ENCODE measurements around the gene RAB38. TPM values are rescaled to one million over a fixed set of nuclear protein-coding genes. Genes with fewer than 3 reads are reported as not detected.

The RAB38 gene
- total and polyA plus RNA-seq, 2 donors: 9.9 to 12.5 TPM

GRCh38 chr11:88164806-88165585 is 10.2 kb downstream of the RAB38 start:
- no peak overlapping the region for H3K27ac ChIP-seq (ENCODE audit: low read depth in 1 of 2, low read length in 1 of 2)
- H3K36me3 ChIP-seq (ENCODE audit: control insufficient read depth in 2 of 2, insufficient read depth in 2 of 2, low read length in 1 of 2): no peaks in the 10 kb centered on the region
- H3K4me3 ChIP-seq (ENCODE audit: low read length in 2 of 2): no peak overlapping the region
- no peak for DNase-seq (ENCODE audit: low read depth in 6 of 9, low spot score in 9 of 9)
- no peaks in the 10 kb centered on the region for H3K9me3 ChIP-seq (ENCODE audit: control insufficient read depth in 2 of 2, insufficient read depth in 1 of 2, low read length in 1 of 2)
- no peaks in the 10 kb centered on the region for H3K4me1 ChIP-seq (ENCODE audit: control insufficient read depth in 2 of 2, insufficient read depth in 2 of 2, low read length in 2 of 2)
- H3K27me3 ChIP-seq (ENCODE audit: control insufficient read depth in 2 of 2, insufficient read depth in 1 of 2, low read length in 1 of 2): no peaks in the 10 kb centered on the region
- WGBS: 89% methylated on average over 1 of the region's 1 CpG

DNA sequence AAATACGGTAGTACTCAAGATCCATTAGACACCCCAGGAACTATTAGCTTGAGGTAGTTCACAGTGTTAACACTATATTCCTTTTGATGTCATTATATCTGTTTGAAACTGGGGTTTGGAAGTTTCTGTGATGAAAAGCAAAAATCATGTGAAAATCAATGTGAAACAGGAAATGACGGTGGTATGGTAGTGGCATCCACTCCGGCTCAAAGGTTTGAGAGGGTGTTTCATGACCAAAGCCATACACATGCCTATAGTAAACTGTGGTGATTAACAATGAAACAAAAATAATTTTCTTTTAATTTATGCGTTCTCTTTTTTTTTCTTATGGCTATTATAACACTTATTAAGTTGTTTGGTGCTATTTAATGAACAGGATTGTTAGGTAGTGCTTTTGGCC is 10.9 kb downstream of the RAB38 start:
- Histone ChIP-seq H3K27me3 (ENCODE audit: control insufficient read depth in 2 of 2, insufficient read depth in 1 of 2, low read length in 1 of 2) (no peaks in the 10 kb centered on the region), H3K9me3 (ENCODE audit: control insufficient read depth in 2 of 2, insufficient read depth in 1 of 2, low read length in 1 of 2) (no peaks in the 10 kb centered on the region), H3K36me3 (ENCODE audit: control insufficient read depth in 2 of 2, insufficient read depth in 2 of 2, low read length in 1 of 2) (no peaks in the 10 kb centered on the region), H3K4me1 (ENCODE audit: control insufficient read depth in 2 of 2, insufficient read depth in 2 of 2, low read length in 2 of 2) (no peaks in the 10 kb centered on the region), H3K4me3 (ENCODE audit: low read length in 2 of 2) (no peak overlapping the region), H3K27ac (ENCODE audit: low read depth in 1 of 2, low read length in 1 of 2) (no peak overlapping the region)
- 89% methylated on average over 4 of the region's 4 CpGs for WGBS
- no peak for DNase-seq (ENCODE audit: low read depth in 6 of 9, low spot score in 9 of 9)

DNA sequence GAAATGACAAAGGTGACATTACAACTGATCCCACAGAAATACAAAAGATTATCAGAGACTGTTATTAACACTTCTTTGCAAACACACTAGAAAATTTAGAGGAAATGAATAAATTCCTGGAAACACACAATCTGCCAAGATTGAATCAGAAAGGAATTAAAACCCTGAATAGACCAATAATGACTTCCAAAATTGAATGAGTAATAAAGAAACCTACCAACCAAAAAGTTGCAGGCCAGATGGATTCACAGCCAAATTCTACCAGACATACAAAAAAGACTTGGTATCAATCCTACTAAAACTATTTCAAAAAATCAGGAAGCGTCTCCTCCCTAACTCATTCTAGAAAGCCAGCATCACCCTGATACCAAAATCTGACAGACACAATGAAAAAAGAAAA is 17.2 kb downstream of the RAB38 start:
- H3K27me3 ChIP-seq (ENCODE audit: control insufficient read depth in 2 of 2, insufficient read depth in 1 of 2, low read length in 1 of 2): no peaks in the 10 kb centered on the region
- H3K4me3 ChIP-seq (ENCODE audit: low read length in 2 of 2): no peak overlapping the region
- H3K4me1 ChIP-seq (ENCODE audit: control insufficient read depth in 2 of 2, insufficient read depth in 2 of 2, low read length in 2 of 2): no peaks in the 10 kb centered on the region
- peaks cover 1 to 9% of the 10 kb centered on the region in 2 donors for H3K9me3 ChIP-seq (ENCODE audit: control insufficient read depth in 2 of 2, insufficient read depth in 1 of 2, low read length in 1 of 2)
- WGBS: 98% methylated on average over 1 of the region's 1 CpG
- DNase-seq (ENCODE audit: low read depth in 6 of 9, low spot score in 9 of 9): no peak
- no peaks in the 10 kb centered on the region for H3K36me3 ChIP-seq (ENCODE audit: control insufficient read depth in 2 of 2, insufficient read depth in 2 of 2, low read length in 1 of 2)
- no peak overlapping the region for H3K27ac ChIP-seq (ENCODE audit: low read depth in 1 of 2, low read length in 1 of 2)

DNA sequence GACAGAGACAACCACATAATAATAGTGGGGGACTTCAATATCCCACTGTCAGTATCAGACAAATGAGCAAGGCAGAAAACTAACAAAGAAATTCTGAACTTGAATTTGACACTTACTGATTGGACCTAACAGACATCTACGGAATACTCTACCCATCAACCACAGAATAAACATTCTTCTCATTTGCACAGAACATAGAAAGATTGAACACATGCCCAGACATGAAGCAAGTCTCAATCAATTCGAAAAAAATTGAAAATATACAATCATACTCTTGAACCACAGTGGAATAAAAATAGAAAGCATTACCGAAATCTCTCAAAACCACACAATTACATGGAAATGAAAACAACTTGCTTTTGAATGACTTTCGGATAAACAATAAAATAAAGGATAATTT is 17.9 kb downstream of the RAB38 start:
- H3K4me3 ChIP-seq (ENCODE audit: low read length in 2 of 2): no peak overlapping the region
- no peaks in the 10 kb centered on the region for H3K27me3 ChIP-seq (ENCODE audit: control insufficient read depth in 2 of 2, insufficient read depth in 1 of 2, low read length in 1 of 2)
- no peak overlapping the region for H3K27ac ChIP-seq (ENCODE audit: low read depth in 1 of 2, low read length in 1 of 2)
- peaks cover 1 to 9% of the 10 kb centered on the region in 2 donors for H3K9me3 ChIP-seq (ENCODE audit: control insufficient read depth in 2 of 2, insufficient read depth in 1 of 2, low read length in 1 of 2)
- H3K36me3 ChIP-seq (ENCODE audit: control insufficient read depth in 2 of 2, insufficient read depth in 2 of 2, low read length in 1 of 2): no peaks in the 10 kb centered on the region
- no peaks in the 10 kb centered on the region for H3K4me1 ChIP-seq (ENCODE audit: control insufficient read depth in 2 of 2, insufficient read depth in 2 of 2, low read length in 2 of 2)
- 93% methylated on average over 4 of the region's 4 CpGs for WGBS
- DNase-seq (ENCODE audit: low read depth in 6 of 9, low spot score in 9 of 9): no peak

- Histone ChIP-seq H3K36me3 (ENCODE audit: control insufficient read depth in 2 of 2, insufficient read depth in 2 of 2, low read length in 1 of 2) (no peaks in the 10 kb centered on the region), H3K4me3 (ENCODE audit: low read length in 2 of 2) (no peak overlapping the region), H3K27ac (ENCODE audit: low read depth in 1 of 2, low read length in 1 of 2) (no peak overlapping the region), H3K27me3 (ENCODE audit: control insufficient read depth in 2 of 2, insufficient read depth in 1 of 2, low read length in 1 of 2) (no peaks in the 10 kb centered on the region), H3K9me3 (ENCODE audit: control insufficient read depth in 2 of 2, insufficient read depth in 1 of 2, low read length in 1 of 2) (peaks cover 1 to 9% of the 10 kb centered on the region in 2 donors), H3K4me1 (ENCODE audit: control insufficient read depth in 2 of 2, insufficient read depth in 2 of 2, low read length in 2 of 2) (no peaks in the 10 kb centered on the region)
- DNase-seq (ENCODE audit: low read depth in 6 of 9, low spot score in 9 of 9): no peak
Measured at GRCh38 chr11:88152381-88152780, 22.9 kb downstream of the RAB38 start.

GRCh38 chr11:88151709-88152265 is 23.5 kb downstream of the RAB38 start:
- Histone ChIP-seq H3K27ac (ENCODE audit: low read depth in 1 of 2, low read length in 1 of 2) (no peak overlapping the region), H3K36me3 (ENCODE audit: control insufficient read depth in 2 of 2, insufficient read depth in 2 of 2, low read length in 1 of 2) (no peaks in the 10 kb centered on the region), H3K27me3 (ENCODE audit: control insufficient read depth in 2 of 2, insufficient read depth in 1 of 2, low read length in 1 of 2) (no peaks in the 10 kb centered on the region), H3K4me3 (ENCODE audit: low read length in 2 of 2) (no peak overlapping the region), H3K4me1 (ENCODE audit: control insufficient read depth in 2 of 2, insufficient read depth in 2 of 2, low read length in 2 of 2) (no peaks in the 10 kb centered on the region), H3K9me3 (ENCODE audit: control insufficient read depth in 2 of 2, insufficient read depth in 1 of 2, low read length in 1 of 2) (peaks cover 1 to 9% of the 10 kb centered on the region in 2 donors)
- DNase-seq (ENCODE audit: low read depth in 6 of 9, low spot score in 9 of 9): no peak
- 93% methylated on average over 5 of the region's 5 CpGs for WGBS

DNA sequence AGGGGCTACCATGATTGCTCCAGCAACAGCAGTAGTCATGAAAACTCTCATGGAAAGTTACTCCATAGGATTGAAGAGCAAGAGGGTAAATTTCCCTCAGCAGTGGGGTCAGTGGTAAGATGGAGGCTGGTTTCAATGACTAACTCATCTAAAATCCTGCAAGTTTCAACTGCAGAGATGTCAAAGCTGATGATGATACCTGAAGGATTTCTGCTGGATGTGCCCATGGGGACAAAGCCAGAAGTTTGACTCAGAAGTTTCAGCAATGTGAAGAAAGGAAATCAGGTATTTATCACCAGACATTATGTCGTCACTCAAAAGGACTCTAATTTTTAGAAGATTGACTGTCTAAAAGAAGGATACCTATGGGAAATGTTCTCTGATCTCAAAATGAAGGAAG is 29.1 kb downstream of the RAB38 start:
- H3K4me3 ChIP-seq (ENCODE audit: low read length in 2 of 2): no peak overlapping the region
- no peak overlapping the region for H3K27ac ChIP-seq (ENCODE audit: low read depth in 1 of 2, low read length in 1 of 2)
- no peaks in the 10 kb centered on the region for H3K27me3 ChIP-seq (ENCODE audit: control insufficient read depth in 2 of 2, insufficient read depth in 1 of 2, low read length in 1 of 2)
- WGBS: 98% methylated on average over 1 of the region's 1 CpG
- H3K9me3 ChIP-seq (ENCODE audit: control insufficient read depth in 2 of 2, insufficient read depth in 1 of 2, low read length in 1 of 2): no peaks in the 10 kb centered on the region
- no peaks in the 10 kb centered on the region for H3K4me1 ChIP-seq (ENCODE audit: control insufficient read depth in 2 of 2, insufficient read depth in 2 of 2, low read length in 2 of 2)
- DNase-seq (ENCODE audit: low read depth in 6 of 9, low spot score in 9 of 9): no peak
- H3K36me3 ChIP-seq (ENCODE audit: control insufficient read depth in 2 of 2, insufficient read depth in 2 of 2, low read length in 1 of 2): no peaks in the 10 kb centered on the region

- no peak for DNase-seq (ENCODE audit: low read depth in 6 of 9, low spot score in 9 of 9)
- Histone ChIP-seq H3K36me3 (ENCODE audit: control insufficient read depth in 2 of 2, insufficient read depth in 2 of 2, low read length in 1 of 2) (no peaks in the 10 kb centered on the region), H3K27ac (ENCODE audit: low read depth in 1 of 2, low read length in 1 of 2) (no peak overlapping the region), H3K4me1 (ENCODE audit: control insufficient read depth in 2 of 2, insufficient read depth in 2 of 2, low read length in 2 of 2) (no peaks in the 10 kb centered on the region), H3K9me3 (ENCODE audit: control insufficient read depth in 2 of 2, insufficient read depth in 1 of 2, low read length in 1 of 2) (no peaks in the 10 kb centered on the region), H3K27me3 (ENCODE audit: control insufficient read depth in 2 of 2, insufficient read depth in 1 of 2, low read length in 1 of 2) (no peaks in the 10 kb centered on the region), H3K4me3 (ENCODE audit: low read length in 2 of 2) (no peak overlapping the region)
- 50% methylated on average over 1 of the region's 1 CpG for WGBS
Measured at GRCh38 chr11:88139865-88140264, 35.4 kb downstream of the RAB38 start.

- no peak overlapping the region for H3K4me3 ChIP-seq (ENCODE audit: low read length in 2 of 2)
- WGBS: 88% methylated on average over 3 of the region's 3 CpGs
- H3K36me3 ChIP-seq (ENCODE audit: control insufficient read depth in 2 of 2, insufficient read depth in 2 of 2, low read length in 1 of 2): no peaks in the 10 kb centered on the region
Measured at GRCh38 chr11:88131764-88132470, 43.3 kb downstream of the RAB38 start.

More at GRCh38 chr11:88131764-88132470, 43.3 kb downstream of the RAB38 start:
- Histone ChIP-seq H3K27ac (ENCODE audit: low read depth in 1 of 2, low read length in 1 of 2) (no peak overlapping the region), H3K4me1 (ENCODE audit: control insufficient read depth in 2 of 2, insufficient read depth in 2 of 2, low read length in 2 of 2) (no peaks in the 10 kb centered on the region), H3K27me3 (ENCODE audit: control insufficient read depth in 2 of 2, insufficient read depth in 1 of 2, low read length in 1 of 2) (no peaks in the 10 kb centered on the region), H3K9me3 (ENCODE audit: control insufficient read depth in 2 of 2, insufficient read depth in 1 of 2, low read length in 1 of 2) (no peaks in the 10 kb centered on the region)
- no peak for DNase-seq (ENCODE audit: low read depth in 6 of 9, low spot score in 9 of 9)

Measured in thymus (tissue), 11 donors.